Stimulated activated CD8-positive, alpha-beta memory T cell treated with anti-CD3 and anti-CD28 coated beads, Interleukin-4, amount 100 ng/mL, for 24 hours (primary cell): Measurements from ENCODE around the gene ANKRD13B.
"Not testable (repeated sequence)": the region's sequence is repeated elsewhere in the genome, so short reads cannot be mapped to it uniquely, and the experiment has no call there.

Experiments used
- DNase-seq: peaks from one replicate; pipeline ENCODE4 v3.0.0-alpha.2; 2020; ENCODE audit warnings: low read depth

ANKRD13B gene

DNA sequence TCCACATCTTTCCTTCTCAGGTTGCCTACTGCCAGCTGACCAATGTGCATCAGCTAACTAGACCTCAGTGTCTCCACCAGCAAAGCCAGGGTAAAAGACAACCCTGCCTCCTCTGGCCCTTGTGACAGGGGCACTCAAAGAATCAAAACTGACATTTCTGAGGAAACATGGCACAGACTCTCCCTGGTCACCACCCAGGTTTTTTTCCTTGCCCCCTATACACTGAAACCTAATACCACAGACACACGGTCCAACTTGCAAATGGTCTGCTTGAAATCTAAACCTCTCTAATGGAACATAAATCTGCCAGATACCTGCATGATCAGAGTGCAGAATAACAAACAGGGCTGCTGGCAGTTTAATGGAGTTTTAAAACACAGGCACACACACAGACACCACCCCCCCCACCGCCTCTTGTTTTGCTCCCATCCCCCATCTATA is 49.3 kb downstream of the ANKRD13B start:
- no peak for DNase-seq

DNA sequence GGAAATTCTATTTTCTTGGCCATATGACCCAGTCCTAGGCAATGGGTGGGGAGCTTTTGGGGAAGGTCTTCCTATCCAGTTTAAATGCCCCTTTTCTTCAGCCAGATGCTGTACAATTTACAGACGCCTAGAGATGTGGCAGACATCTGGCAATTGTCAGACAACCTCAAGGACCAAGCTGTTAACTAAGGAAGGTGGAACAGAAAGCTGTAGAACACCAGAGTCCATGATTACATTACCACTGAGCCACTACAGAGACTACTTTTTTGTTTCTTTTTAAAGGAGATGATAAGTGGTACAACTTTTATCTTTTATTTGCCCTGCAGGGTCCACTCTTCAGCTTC is 50.9 kb downstream of the ANKRD13B start:
- DNase-seq, result no peak

GRCh38 chr17:29645515-29646051 is 52.7 kb downstream of the ANKRD13B start:
- no peak for DNase-seq

GRCh38 chr17:29648005-29648404 is 55.1 kb downstream of the ANKRD13B start:
- no peak for DNase-seq

DNA sequence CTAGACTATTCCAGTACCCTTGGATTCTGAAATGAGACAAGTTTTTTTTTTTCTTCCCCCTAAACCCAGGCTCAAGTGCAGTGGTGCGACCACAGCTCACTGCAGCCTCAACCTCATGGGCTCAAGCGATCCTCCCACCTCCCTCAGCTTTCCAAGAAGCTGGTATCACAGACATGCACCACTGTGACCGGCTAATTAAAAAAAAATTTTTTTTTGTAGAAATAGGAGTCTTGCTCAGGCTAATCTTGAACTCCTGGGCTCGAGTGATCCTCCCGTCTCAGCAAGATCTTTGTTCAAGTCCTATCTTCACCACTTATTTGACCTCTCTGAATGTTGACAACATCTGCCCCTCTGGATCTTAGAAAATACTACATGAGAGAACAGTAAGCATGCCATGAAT is 56.4 kb downstream of the ANKRD13B start:
- no peak for DNase-seq

DNA sequence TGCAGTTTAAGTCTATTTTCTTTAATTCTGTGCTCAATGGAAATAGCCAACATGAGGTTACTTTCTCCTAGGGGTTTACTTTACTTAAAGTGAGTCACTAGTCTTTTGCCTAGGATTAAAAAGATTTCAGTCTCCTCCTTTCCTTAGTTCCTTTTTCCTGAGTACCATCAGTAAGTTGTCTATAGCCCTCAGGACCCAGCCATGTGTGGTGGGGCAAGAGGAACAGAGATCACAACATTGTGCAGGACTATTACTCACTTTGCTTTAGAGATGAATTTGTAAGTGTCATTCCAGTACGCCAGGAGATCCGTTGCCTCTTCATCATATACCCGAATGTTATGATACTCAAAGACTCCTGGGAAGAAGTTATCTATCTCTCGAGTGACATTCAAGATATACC is 57.5 kb downstream of the ANKRD13B start:
- DNase-seq, result no peak

DNA sequence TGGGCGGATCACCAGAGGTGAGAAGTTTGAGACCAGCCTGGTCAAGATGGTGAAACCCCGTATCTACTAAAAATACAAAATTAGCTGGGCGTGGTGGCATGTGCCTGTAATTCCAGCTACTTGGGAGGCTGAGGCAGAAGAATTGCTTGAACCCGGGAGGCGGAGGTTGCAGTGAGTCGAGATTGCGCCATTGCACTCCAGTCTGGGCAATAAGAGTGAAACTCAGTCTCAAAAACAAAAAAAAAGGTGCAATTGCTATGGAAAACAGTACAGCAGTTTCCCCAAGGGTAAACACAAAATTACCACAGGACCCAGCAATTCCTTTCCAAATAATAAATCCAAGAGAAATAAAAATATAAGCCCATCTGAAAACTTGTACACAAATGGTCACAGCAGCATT is 59.0 kb downstream of the ANKRD13B start:
- not testable (repeated sequence) for DNase-seq

- DNase-seq, result no peak
These were observed 60.0 kb downstream of the ANKRD13B start for GRCh38 chr17:29652976-29653375.

DNA sequence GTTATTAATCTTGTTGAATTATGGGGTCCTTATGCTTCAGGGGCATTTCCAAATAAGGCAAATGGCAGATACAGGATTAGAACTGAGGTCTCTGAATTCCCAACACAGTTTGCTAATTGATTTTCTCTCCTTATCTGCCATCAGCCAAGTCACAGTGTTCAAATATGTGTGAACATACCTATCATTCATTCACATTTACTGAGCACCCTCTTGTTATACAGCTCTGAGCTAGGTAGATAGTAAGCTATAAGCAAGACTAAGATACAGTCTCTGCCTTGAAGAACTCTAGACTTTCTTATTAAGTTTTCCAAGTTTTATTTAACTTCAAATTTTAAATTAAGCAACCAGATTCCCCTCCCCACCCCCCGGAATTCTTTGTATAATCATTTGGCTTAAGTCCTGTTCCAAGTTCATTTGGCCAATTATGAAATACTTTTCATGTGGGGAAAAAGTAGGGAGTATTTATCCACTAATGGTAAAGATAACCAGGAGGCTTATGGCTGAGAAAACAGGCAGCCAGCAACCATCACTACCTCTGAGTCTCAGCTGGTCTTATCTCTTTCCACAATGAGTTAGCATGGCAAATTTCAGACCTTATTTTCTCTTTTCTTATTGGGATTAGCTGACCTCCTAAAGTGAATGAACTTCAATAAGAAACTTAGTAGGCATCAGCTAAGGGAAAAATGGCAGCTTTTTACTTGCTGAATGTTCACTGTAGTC is 61.2 kb downstream of the ANKRD13B start:
- no peak for DNase-seq

GRCh38 chr17:29655323-29655722 is 62.4 kb downstream of the ANKRD13B start:
- no peak for DNase-seq

GRCh38 chr17:29659155-29659554 is 66.2 kb downstream of the ANKRD13B start:
- no peak for DNase-seq

DNA sequence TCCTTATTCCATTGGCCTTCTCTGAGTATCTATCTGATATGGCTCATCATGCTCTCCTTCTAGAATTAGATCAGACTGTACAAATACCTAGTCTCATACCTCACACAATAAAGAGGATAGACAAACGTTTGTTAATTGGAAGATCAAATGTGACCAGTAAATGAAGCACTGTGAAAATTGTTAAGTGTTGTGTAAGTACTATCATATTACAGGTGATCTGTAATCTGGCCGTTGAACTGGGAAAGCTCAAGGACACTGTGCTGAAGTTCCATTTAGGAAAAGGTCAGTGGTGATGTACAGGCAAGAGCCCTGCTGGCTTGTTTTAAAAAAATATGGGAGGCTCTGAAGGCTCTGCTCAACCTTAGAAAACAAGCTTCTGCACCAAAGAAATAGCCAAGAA is 68.3 kb downstream of the ANKRD13B start:
- DNase-seq, result no peak

DNA sequence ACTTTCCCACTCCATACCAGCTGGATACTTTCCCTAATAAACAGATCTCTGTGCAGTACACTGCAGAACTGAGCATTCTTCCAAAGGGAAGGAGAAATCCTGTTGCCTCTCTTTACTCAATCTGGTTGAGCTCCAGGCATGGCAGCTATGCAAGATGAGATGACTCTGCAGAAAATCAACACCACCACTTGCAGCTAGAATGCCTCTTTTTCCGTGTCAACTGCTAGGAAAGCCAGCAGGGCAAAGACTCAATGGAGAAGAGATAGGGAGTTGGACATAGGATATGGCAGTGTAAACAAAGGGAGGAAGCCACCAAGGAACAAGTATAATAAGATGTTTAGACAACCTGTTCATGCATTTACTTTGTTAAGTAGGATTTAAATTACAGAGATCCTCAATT is 70.2 kb downstream of the ANKRD13B start:
- no peak for DNase-seq
